HG02759 (cell line): ENCODE data around the gene RAB20.
A peak's percentile ranks its signal among the peaks of the same experiment; 100 is the strongest.
"Not testable (repeated sequence)": the region's sequence is repeated elsewhere in the genome, so short reads cannot be mapped to it uniquely, and the experiment has no call there.

ENCODE experiments used
- ATAC-seq: cut with Tn5 transposase; IDR thresholded peaks from one replicate; pipeline ENCODE4 v1.9.1; 2021; ENCODE audit warnings: mild to moderate bottlenecking, moderate library complexity; ENCODE audit not compliant: unreplicated experiment

RAB20 gene

GRCh38 chr13:110576070-110576394, 14.5 kb upstream of the RAB20 start:
- no peak for ATAC-seq

- peak; percentile 92 for ATAC-seq
Measured at GRCh38 chr13:110575322-110576069, 14.0 kb upstream of the RAB20 start.

GRCh38 chr13:110574161-110574560, 12.6 kb upstream of the RAB20 start:
- ATAC-seq: no peak

GRCh38 chr13:110572778-110573118, 11.2 kb upstream of the RAB20 start:
- no peak for ATAC-seq

GRCh38 chr13:110571896-110572777, 10.6 kb upstream of the RAB20 start:
- no peak for ATAC-seq

- no peak for ATAC-seq
Measured at GRCh38 chr13:110570886-110571285, 9.4 kb upstream of the RAB20 start.

- ATAC-seq: not testable (repeated sequence)
Measured at GRCh38 chr13:110569962-110570361, 8.4 kb upstream of the RAB20 start.

GRCh38 chr13:110568612-110569011, 7.1 kb upstream of the RAB20 start:
- ATAC-seq: no peak

GRCh38 chr13:110566171-110566570, 4.6 kb upstream of the RAB20 start:
- no peak for ATAC-seq

- ATAC-seq: no peak
Measured at GRCh38 chr13:110565296-110565695, 3.8 kb upstream of the RAB20 start.

- ATAC-seq: no peak
Measured at GRCh38 chr13:110564472-110564985, 3.0 kb upstream of the RAB20 start.

GRCh38 chr13:110563463-110563774, 1.9 kb upstream of the RAB20 start:
- ATAC-seq: no peak

GRCh38 chr13:110562696-110563462, 1.4 kb upstream of the RAB20 start:
- no peak for ATAC-seq

GRCh38 chr13:110562036-110562597, 595 bp upstream of the RAB20 start:
- ATAC-seq: no peak

- ATAC-seq: no peak
Measured at GRCh38 chr13:110560601-110561343, 750 bp downstream of the RAB20 start.

- no peak for ATAC-seq
Measured at GRCh38 chr13:110559986-110560385, 1.5 kb downstream of the RAB20 start.

- ATAC-seq: no peak
Measured at GRCh38 chr13:110559429-110559943, 2.0 kb downstream of the RAB20 start.

- no peak for ATAC-seq
Measured at GRCh38 chr13:110557610-110558305, 3.8 kb downstream of the RAB20 start.

GRCh38 chr13:110557082-110557481, 4.4 kb downstream of the RAB20 start:
- no peak for ATAC-seq

GRCh38 chr13:110556224-110556606, 5.3 kb downstream of the RAB20 start:
- ATAC-seq: no peak
